KMS-11 (cell line): ENCODE measurements around the gene IMMP2L.
"Not testable (repeated sequence)": the region's sequence is repeated elsewhere in the genome, so short reads cannot be mapped to it uniquely, and the experiment has no call there.

Experiments
- H2AFZ ChIP-seq: fragments of 200-600 bp; sonication (generic); 2 replicates; pipeline ENCODE4 v1.6.1; 2016; ENCODE audit warnings: antibody characterized with exemption, mixed run types, low read depth
- H3K27ac ChIP-seq: fragments of 200-600 bp; sonication (generic); 2 replicates; pipeline ENCODE4 v1.6.1; 2016; ENCODE audit warnings: mild to moderate bottlenecking, mixed run types
- H3K27me3 ChIP-seq: fragments of 200-600 bp; sonication (generic); 2 replicates; pipeline ENCODE4 v1.6.1; 2017; ENCODE audit warnings: mild to moderate bottlenecking, low read depth, mixed run types, moderate library complexity; ENCODE audit not compliant: insufficient read depth
- H3K36me3 ChIP-seq: fragments of 200-600 bp; sonication (generic); 2 replicates; pipeline ENCODE4 v1.6.1; 2017; ENCODE audit warnings: mild to moderate bottlenecking, mixed run types; ENCODE audit not compliant: insufficient read depth
- H3K4me1 ChIP-seq: fragments of 200-600 bp; sonication (generic); 2 replicates; pipeline ENCODE4 v1.6.1; 2016; ENCODE audit warnings: mild to moderate bottlenecking, low read depth, mixed run types; ENCODE audit not compliant: poor library complexity, severe bottlenecking
- H3K4me2 ChIP-seq: fragments of 200-600 bp; sonication (generic); 2 replicates; pipeline ENCODE4 v1.7.0; 2016; ENCODE audit warnings: mild to moderate bottlenecking, mixed run types
- H3K4me3 ChIP-seq: fragments of 200-600 bp; sonication (generic); IDR thresholded peaks from 2 replicates; pipeline ENCODE4 v1.6.1; 2017; ENCODE audit warnings: low read depth, low read length, mixed read lengths; ENCODE audit not compliant: insufficient read depth
- H3K79me2 ChIP-seq: fragments of 200-600 bp; sonication (generic); 2 replicates; pipeline ENCODE4 v1.6.1; 2016; ENCODE audit warnings: low read depth, mixed run types; ENCODE audit not compliant: insufficient read depth
- H3K9ac ChIP-seq: fragments of 200-600 bp; sonication (generic); 2 replicates; pipeline ENCODE4 v1.6.1; 2016; ENCODE audit warnings: mild to moderate bottlenecking, mixed run types
- H4K20me1 ChIP-seq: fragments of 200-600 bp; sonication (generic); 2 replicates; pipeline ENCODE4 v1.6.1; 2016; ENCODE audit warnings: mild to moderate bottlenecking, mixed run types; ENCODE audit not compliant: insufficient read depth
- TF ChIP-seq, protein P1 (sequence below): fragments of 200-600 bp; sonication (generic); conservative IDR thresholded peaks from 2 replicates; pipeline ENCODE4 v1.6.1; 2017; ENCODE audit warnings: low read depth, mild to moderate bottlenecking, antibody characterized with exemption, low read length, moderate library complexity, mixed read lengths

Gene IMMP2L

DNA sequence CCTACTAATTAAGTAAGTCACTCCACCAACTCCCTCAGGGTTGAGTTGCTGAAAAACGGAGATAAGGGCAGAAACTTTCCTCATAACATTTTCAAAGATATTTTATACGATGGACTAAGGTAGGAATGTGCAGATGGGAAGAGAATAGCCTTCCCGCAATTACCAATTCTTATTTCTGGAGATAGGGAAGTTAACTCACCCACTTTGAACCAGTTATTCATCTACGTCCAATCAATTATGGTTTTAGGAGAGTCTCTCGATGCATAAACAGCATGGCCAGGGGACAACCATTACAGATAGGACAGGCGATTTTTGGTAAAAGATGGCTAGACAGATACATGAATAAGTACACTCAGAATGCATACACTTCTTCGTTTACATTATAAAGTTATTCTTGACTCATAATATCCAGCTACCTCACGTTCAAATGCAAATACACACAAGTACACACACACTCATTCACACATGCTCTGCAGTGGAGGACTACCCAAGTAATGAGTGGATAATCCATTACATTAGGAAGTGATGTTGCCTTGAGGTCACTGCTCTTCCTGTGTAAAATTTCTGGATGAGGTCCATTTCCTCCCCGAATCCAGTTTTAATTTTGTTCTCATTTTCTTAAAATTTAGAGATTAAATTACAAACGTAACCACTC is 25.2 kb upstream of the IMMP2L start:
- Histone ChIP-seq H3K27ac (no peak overlapping the region), H4K20me1 (no peaks in the 10 kb centered on the region), H2AFZ (no peak overlapping the region), H3K79me2 (no peaks in the 10 kb centered on the region), H3K4me1 (no peaks in the 10 kb centered on the region), H3K4me2 (no peak overlapping the region), H3K27me3 (no peaks in the 10 kb centered on the region), H3K4me3 (no peak overlapping the region), H3K9ac (no peak overlapping the region), H3K36me3 (no peaks in the 10 kb centered on the region)
- TF ChIP-seq, protein P1, sequence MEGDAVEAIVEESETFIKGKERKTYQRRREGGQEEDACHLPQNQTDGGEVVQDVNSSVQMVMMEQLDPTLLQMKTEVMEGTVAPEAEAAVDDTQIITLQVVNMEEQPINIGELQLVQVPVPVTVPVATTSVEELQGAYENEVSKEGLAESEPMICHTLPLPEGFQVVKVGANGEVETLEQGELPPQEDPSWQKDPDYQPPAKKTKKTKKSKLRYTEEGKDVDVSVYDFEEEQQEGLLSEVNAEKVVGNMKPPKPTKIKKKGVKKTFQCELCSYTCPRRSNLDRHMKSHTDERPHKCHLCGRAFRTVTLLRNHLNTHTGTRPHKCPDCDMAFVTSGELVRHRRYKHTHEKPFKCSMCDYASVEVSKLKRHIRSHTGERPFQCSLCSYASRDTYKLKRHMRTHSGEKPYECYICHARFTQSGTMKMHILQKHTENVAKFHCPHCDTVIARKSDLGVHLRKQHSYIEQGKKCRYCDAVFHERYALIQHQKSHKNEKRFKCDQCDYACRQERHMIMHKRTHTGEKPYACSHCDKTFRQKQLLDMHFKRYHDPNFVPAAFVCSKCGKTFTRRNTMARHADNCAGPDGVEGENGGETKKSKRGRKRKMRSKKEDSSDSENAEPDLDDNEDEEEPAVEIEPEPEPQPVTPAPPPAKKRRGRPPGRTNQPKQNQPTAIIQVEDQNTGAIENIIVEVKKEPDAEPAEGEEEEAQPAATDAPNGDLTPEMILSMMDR = no peak

DNA sequence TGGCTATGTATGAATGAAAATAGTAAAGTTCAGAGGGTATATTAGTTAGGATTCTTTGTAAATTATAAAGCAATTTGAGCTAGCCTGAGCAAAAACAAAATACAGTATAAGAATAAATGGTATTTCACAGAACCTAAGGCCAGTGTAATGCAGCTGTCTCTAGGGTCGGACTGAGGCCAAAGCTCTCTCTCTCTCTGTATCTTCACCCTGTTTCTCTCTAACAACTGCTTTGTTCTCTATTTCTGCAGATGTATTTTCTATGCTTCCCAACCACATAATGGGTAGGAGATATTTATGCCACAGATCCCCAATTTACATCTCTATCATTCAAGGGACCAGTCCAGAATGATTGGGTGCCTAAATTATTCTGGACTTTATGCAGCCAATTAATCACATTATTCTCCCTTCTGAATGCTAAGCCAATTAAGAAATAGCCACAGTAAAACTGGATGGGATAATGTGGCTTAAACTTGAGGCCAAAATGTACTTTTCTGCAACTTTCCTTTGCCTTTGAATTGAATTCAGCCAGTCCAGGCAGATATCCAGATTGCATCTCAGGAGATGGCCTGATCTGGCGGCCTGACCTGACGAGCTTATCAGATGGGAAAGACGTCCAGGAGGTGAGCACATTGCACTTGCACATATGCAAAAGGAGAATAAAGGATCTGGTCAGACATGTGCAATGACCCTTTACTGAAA is 24.6 kb upstream of the IMMP2L start:
- TF ChIP-seq, protein P1 = no peak
- no peak overlapping the region for H3K27ac ChIP-seq
- H3K4me3 ChIP-seq = no peak overlapping the region
- H3K4me1 ChIP-seq = no peaks in the 10 kb centered on the region
- H3K36me3 ChIP-seq = no peaks in the 10 kb centered on the region
- no peaks in the 10 kb centered on the region for H4K20me1 ChIP-seq
- no peak overlapping the region for H3K4me2 ChIP-seq
- H2AFZ ChIP-seq = no peak overlapping the region
- H3K27me3 ChIP-seq = no peaks in the 10 kb centered on the region
- no peak overlapping the region for H3K9ac ChIP-seq
- H3K79me2 ChIP-seq = no peaks in the 10 kb centered on the region

DNA sequence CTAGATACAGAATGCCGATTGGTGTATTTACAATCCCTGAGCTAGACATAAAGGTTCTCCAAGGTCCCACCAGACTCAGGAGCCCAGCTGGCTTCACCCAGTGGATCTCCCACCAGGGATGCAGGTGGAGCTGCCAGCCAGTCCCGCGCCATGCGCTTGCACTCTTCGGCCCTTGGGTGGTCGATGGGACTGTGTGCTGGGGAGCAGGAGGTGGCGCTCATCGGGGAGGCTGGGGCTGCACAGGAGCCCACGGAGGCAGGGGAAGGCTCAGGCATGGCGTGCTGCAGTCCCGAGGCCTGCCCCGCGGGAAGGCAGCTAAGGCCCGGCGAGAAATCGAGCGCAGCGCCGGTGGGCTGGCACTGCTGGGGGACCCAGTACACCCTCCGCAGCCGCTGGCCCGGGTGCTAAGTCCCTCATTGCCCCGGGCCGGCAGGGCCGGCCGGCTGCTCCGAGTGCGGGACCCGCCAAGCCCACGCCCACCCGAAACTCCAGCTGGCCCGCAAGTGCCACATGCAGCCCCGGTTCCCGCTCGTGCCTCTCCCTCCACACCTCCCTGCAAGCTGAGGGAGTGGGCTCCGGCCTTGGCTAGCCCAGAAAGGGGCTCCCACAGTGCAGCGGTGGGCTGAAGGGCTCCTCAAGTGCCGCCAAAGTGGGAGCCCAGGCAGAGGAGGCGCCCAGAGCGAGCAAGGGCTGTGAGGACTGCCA is 19.6 kb upstream of the IMMP2L start:
- not testable (repeated sequence) for H2AFZ ChIP-seq, H3K4me1 ChIP-seq, H3K27me3 ChIP-seq, H3K36me3 ChIP-seq, H3K4me3 ChIP-seq, H3K4me2 ChIP-seq, H3K9ac ChIP-seq, H4K20me1 ChIP-seq, H3K79me2 ChIP-seq, H3K27ac ChIP-seq

DNA sequence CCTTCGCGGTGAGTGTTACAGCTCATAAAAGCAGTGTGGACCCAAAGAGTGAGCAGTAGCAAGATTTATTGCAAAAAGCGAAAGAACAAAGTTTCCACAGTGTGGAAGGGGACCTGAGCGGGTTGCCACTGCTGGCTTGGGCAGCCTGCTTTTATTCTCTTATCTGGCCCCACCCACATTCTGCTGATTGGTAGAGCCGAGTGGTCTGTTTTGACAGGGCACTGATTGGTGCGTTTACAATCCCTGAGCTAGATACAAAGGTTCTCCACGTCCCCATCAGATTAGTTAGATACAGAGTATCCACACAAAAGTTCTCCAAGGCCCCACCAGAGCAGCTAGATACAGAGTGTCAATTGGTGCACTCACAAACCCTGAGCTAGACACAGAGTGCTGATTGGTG is 18.9 kb upstream of the IMMP2L start:
- H3K36me3 ChIP-seq, H3K79me2 ChIP-seq, H3K9ac ChIP-seq, H3K4me1 ChIP-seq, H4K20me1 ChIP-seq, H3K4me3 ChIP-seq, H2AFZ ChIP-seq, H3K27ac ChIP-seq, H3K27me3 ChIP-seq, H3K4me2 ChIP-seq: not testable (repeated sequence)

DNA sequence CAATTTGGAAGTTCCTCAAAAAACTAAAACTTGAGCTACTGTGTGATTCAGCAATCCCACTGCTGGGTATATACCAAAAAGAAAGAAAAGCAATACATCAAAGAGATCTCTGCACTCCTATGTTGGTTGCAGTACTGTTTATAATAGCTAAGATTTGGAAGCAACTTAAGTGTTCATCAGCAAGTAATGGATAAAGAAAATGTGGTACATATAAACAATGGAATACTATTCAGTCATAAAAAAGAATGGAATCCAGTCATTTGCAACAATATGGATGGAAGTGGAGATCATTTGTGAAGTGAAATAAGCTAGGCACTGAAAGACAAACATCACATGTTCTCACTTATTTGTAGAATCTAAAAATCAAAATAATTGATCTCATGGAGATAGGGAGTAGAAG is 16.5 kb upstream of the IMMP2L start:
- no peaks in the 10 kb centered on the region for H3K27me3 ChIP-seq
- H2AFZ ChIP-seq = no peak overlapping the region
- no peak overlapping the region for H3K4me3 ChIP-seq
- TF ChIP-seq, protein P1 = no peak
- no peaks in the 10 kb centered on the region for H3K4me1 ChIP-seq
- no peaks in the 10 kb centered on the region for H4K20me1 ChIP-seq
- H3K27ac ChIP-seq = no peak overlapping the region
- H3K36me3 ChIP-seq = no peaks in the 10 kb centered on the region
- H3K9ac ChIP-seq = no peak overlapping the region
- H3K4me2 ChIP-seq = no peak overlapping the region
- no peaks in the 10 kb centered on the region for H3K79me2 ChIP-seq
